B cell (primary cell): ENCODE results near the gene KCNC3. TPM values are rescaled to one million over a fixed set of nuclear protein-coding genes. Genes with fewer than 3 reads are reported as not detected.

ENCODE experiments used
- ATAC-seq: fragments of 200-7000 bp; cut with Tn5 transposase; one replicate; pipeline ENCODE4 v1.10.0; 2021; ENCODE audit warnings: low read depth, mild to moderate bottlenecking, moderate number of reproducible peaks, moderate library complexity
- CTCF ChIA-PET: fragments of 350-600 bp; sonication (Branson Sonifier 250); formaldehyde crosslinking; loops from one replicate; lab custom pipeline; 2021; ENCODE audit warnings: antibody characterized with exemption, inconsistent platforms; lab: Charles Lee
- POLR2A ChIA-PET: fragments of 350-600 bp; sonication (Branson Sonifier 250); formaldehyde crosslinking; loops from one replicate; lab custom pipeline; 2021; ENCODE audit warnings: antibody characterized with exemption; lab: Charles Lee
- DNase-seq: peaks from one replicate; pipeline ENCODE4 v3.0.0; 2013
- H2AFZ ChIP-seq: 2 replicates; pipeline ENCODE4 v1.6.1; 2012; ENCODE audit warnings: mild to moderate bottlenecking, low read depth, low read length; ENCODE audit not compliant: insufficient read depth, poor library complexity, severe bottlenecking
- H3K27ac ChIP-seq, 2 donors: 1 replicate in 1 of 2; 2 replicates in 1 of 2; pipeline ENCODE4 v1.5.1; 2012 to 2013; ENCODE audit warnings: low read length in 2 of 2, mild to moderate bottlenecking in 2 of 2, moderate library complexity in 1 of 2
- H3K27me3 ChIP-seq, 4 experiments: fragments of 200-600 bp in 1 of 4; sonication (generic) in 1 of 4; replicated peaks in 1 of 4; 1 replicate in 2 of 4; 2 replicates in 2 of 4; pipeline versions ENCODE4 v1.6.1 to v1.7.0; 2013 to 2016; ENCODE audit warnings: low read length in 3 of 4, mild to moderate bottlenecking in 2 of 4, mixed read lengths in 1 of 4, moderate library complexity in 1 of 4; ENCODE audit not compliant: insufficient read depth in 4 of 4, control insufficient read depth in 3 of 4; ENCODE audit errors: control extremely low read depth in 1 of 4
- H3K36me3 ChIP-seq, 2 experiments: replicated peaks in 1 of 2; 1 replicate in 1 of 2; 2 replicates in 1 of 2; pipeline versions ENCODE4 v1.6.1 to v1.7.1; 2013; ENCODE audit warnings: low read length in 1 of 2; ENCODE audit not compliant: insufficient read depth in 2 of 2, control insufficient read depth in 1 of 2; ENCODE audit errors: control extremely low read depth in 1 of 2, extremely low read depth in 1 of 2
- H3K4me1 ChIP-seq, 2 donors: fragments of 200-600 bp in 1 of 2; sonication (generic) in 1 of 2; 1 replicate in 1 of 2; 2 replicates in 1 of 2; pipeline versions ENCODE4 v1.5.1 to v1.6.1; 2013 to 2017; ENCODE audit warnings: low read length in 2 of 2; ENCODE audit not compliant: control insufficient read depth in 2 of 2, insufficient read depth in 2 of 2
- H3K4me2 ChIP-seq: replicated peaks from 2 replicates; pipeline ENCODE3; 2012; ENCODE audit warnings: mild to moderate bottlenecking, low read depth, low read length; ENCODE audit not compliant: poor library complexity, severe bottlenecking
- H3K4me3 ChIP-seq, 5 experiments: fragments of 200-600 bp in 1 of 5; sonication (generic) in 1 of 5; 1 replicate in 3 of 5; 2 replicates in 2 of 5; pipeline versions ENCODE4 v1.5.1 to v1.7.0; 2011 to 2016; ENCODE audit warnings: low read length in 4 of 5, mild to moderate bottlenecking in 4 of 5, low read depth in 2 of 5, control low read depth in 1 of 5, moderate library complexity in 1 of 5; ENCODE audit not compliant: insufficient read depth in 1 of 5; ENCODE audit errors: control extremely low read depth in 1 of 5, extremely low read depth in 1 of 5
- H3K79me2 ChIP-seq: fragments of 200-600 bp; sonication (generic); one replicate; pipeline ENCODE4 v1.6.0; 2016; ENCODE audit warnings: low read length; ENCODE audit not compliant: control insufficient read depth, insufficient read depth
- H3K9ac ChIP-seq: fragments of 200-600 bp; sonication (generic); 2 replicates; pipeline ENCODE4 v1.6.1; 2017; ENCODE audit warnings: mild to moderate bottlenecking, low read length, moderate library complexity
- H3K9me3 ChIP-seq, 3 donors: one replicate each; pipeline versions ENCODE4 v1.6.1 to v1.7.1; 2013; ENCODE audit warnings: low read length in 2 of 3; ENCODE audit not compliant: control insufficient read depth in 2 of 3, insufficient read depth in 1 of 3; ENCODE audit errors: control extremely low read depth in 1 of 3
- H4K20me1 ChIP-seq: 2 replicates; pipeline ENCODE4 v1.6.0; 2012; ENCODE audit warnings: mild to moderate bottlenecking, low read length; ENCODE audit not compliant: insufficient read depth, control insufficient read depth, poor library complexity, severe bottlenecking
- H3K27ac Mint-ChIP-seq: one replicate; pipeline ENCODE4 v1.8.0; 2021; ENCODE audit warnings: mixed read lengths
- H3K27me3 Mint-ChIP-seq: one replicate; pipeline ENCODE4 v1.8.0; 2021; ENCODE audit warnings: mixed read lengths
- H3K4me1 Mint-ChIP-seq: one replicate; pipeline ENCODE4 v1.8.0; 2021; ENCODE audit warnings: mixed read lengths
- H3K4me3 Mint-ChIP-seq: one replicate; pipeline ENCODE4 v1.8.0; 2021; ENCODE audit warnings: mixed read lengths
- H3K9me3 Mint-ChIP-seq: one replicate; pipeline ENCODE4 v1.8.0; 2022; ENCODE audit warnings: mixed read lengths; ENCODE audit not compliant: insufficient read depth
- EZH2 ChIP-seq: IDR thresholded peaks from 2 replicates; pipeline ENCODE4 v1.6.1; 2012; ENCODE audit warnings: borderline replicate concordance, low read depth, mild to moderate bottlenecking, moderate library complexity, low read length; ENCODE audit not compliant: insufficient read depth, poor library complexity, severe bottlenecking
- WGBS: methylation state at CpG from one replicate; pipeline ENCODE4 v1.1.5; 2013; ENCODE audit warnings: missing lambda C conversion rate; ENCODE audit not compliant: insufficient coverage; 5-methylcytosine and 5-hydroxymethylcytosine counted together
- intact Hi-C: fragments of 100-400 bp; cut with micrococcal nuclease; formaldehyde crosslinking; loops from one replicate; pipeline ENCODE4 v1.10.0; 2022
- polyA plus RNA-seq: library from polyadenylated mRNA; depleted of rRNA; stranded (reverse); fragments of >200 nt; gene quantifications from 2 replicates; pipeline ENCODE4 v1.2.3, GENCODE V29; 2012
- total RNA-seq, 2 donors: library from RNA; stranded (reverse); fragments of 120-200 nt in 1 of 2; gene quantifications; 1 replicate in 1 of 2; 2 replicates in 1 of 2; pipeline versions ENCODE4 v1.2.3 to v1.2.4, GENCODE V29; 2013 to 2022
- TF ChIP-seq, protein P1 (sequence below): fragments of 200-600 bp; IDR thresholded peaks from one replicate; pipeline ENCODE4 v1.8.0; 2022; ENCODE audit warnings: antibody characterized with exemption, mild to moderate bottlenecking

KCNC3 gene
- total and polyA plus RNA-seq, 2 donors (not counting 1 experiment from before 2014, with no cell fraction given) = 12.3 to 23.0 TPM

DNA sequence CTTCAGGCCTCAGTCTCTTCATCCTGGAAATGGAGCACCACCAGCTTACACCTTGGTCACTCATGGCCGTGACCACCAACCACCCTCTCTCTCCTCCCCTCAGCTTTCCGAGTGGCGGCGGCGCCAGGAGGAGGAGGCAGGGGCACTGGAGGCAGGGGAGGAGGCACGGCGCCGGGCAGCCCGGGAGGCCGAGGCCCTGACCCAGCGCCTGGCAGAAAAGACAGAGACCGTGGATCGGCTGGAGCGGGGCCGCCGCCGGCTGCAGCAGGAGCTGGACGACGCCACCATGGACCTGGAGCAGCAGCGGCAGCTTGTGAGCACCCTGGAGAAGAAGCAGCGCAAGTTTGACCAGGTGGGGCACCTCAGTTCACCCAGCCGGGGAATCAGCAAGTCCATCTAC is 47.7 kb downstream of the KCNC3 start:
- H3K27ac ChIP-seq = no peak overlapping the region
- H3K27me3 Mint-ChIP-seq = peaks cover 13% of the 10 kb centered on the region
- no peaks in the 10 kb centered on the region for H3K36me3 ChIP-seq
- no peaks in the 10 kb centered on the region for H3K4me1 ChIP-seq
- H3K9me3 Mint-ChIP-seq = peaks cover 4% of the 10 kb centered on the region
- H3K9me3 ChIP-seq = peaks cover 2 to 12% (median 12%) of the 10 kb centered on the region in 3 donors
- H4K20me1 ChIP-seq = no peaks in the 10 kb centered on the region
- H3K27ac Mint-ChIP-seq = no peak overlapping the region
- POLR2A ChIA-PET = no interaction called here
- no peaks in the 10 kb centered on the region for H3K79me2 ChIP-seq
- H3K9ac ChIP-seq = no peak overlapping the region
- intact Hi-C loops = no loop called here
- H3K4me2 ChIP-seq = no peak overlapping the region
- H3K27me3 ChIP-seq = peaks cover 0 to 4% (median 0%) of the 10 kb centered on the region in 4 experiments
- CTCF ChIA-PET = interaction anchor here (1.6 kb wide), 1 partner anchor 15 kb away, joined by 4 read pairs; no protein-coding TSS in a partner anchor
- no peak overlapping the region for H3K4me3 ChIP-seq
- no peak overlapping the region for H2AFZ ChIP-seq
- 92% methylated on average over 14 of the region's 22 CpGs for WGBS
- no peak overlapping the region for H3K4me3 Mint-ChIP-seq
- H3K4me1 Mint-ChIP-seq = no peaks in the 10 kb centered on the region
- ATAC-seq = no peak
- TF ChIP-seq EZH2 = no peak
- TF ChIP-seq, protein P1, sequence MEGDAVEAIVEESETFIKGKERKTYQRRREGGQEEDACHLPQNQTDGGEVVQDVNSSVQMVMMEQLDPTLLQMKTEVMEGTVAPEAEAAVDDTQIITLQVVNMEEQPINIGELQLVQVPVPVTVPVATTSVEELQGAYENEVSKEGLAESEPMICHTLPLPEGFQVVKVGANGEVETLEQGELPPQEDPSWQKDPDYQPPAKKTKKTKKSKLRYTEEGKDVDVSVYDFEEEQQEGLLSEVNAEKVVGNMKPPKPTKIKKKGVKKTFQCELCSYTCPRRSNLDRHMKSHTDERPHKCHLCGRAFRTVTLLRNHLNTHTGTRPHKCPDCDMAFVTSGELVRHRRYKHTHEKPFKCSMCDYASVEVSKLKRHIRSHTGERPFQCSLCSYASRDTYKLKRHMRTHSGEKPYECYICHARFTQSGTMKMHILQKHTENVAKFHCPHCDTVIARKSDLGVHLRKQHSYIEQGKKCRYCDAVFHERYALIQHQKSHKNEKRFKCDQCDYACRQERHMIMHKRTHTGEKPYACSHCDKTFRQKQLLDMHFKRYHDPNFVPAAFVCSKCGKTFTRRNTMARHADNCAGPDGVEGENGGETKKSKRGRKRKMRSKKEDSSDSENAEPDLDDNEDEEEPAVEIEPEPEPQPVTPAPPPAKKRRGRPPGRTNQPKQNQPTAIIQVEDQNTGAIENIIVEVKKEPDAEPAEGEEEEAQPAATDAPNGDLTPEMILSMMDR = no peak
- no peak for DNase-seq

DNA sequence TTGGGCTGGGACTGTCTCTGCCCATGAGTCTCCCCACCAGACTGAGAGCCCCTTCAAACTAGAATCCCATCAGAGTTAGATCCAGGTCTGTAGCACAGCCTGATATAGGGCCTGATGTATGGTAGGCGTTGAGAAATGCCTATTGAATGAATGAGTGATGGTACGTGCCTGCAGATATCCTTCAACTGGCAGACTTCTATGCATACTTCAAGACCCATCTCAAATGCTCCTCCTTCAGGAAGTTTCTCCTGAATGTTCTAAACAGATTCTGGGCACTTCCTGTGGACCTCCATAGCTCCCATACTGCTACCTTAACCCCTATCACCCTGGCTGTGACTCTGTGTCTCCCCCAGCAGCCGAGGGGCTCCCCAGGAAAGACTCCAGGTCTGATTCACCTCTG is 48.2 kb downstream of the KCNC3 start:
- H3K4me1 Mint-ChIP-seq = no peaks in the 10 kb centered on the region
- ChIA-PET CTCF (no interaction called here), POLR2A (interaction anchor here (0.6 kb wide), 1 partner anchor 40 kb away, joined by 5 read pairs; no protein-coding TSS in a partner anchor)
- no peak overlapping the region for H3K4me3 Mint-ChIP-seq
- Histone ChIP-seq H3K27me3 (peaks cover 0 to under 1% (median 0%) of the 10 kb centered on the region in 4 experiments), H3K9me3 (peaks cover 2 to 7% (median 7%) of the 10 kb centered on the region in 3 donors), H2AFZ (no peak overlapping the region), H4K20me1 (no peaks in the 10 kb centered on the region), H3K4me1 (no peaks in the 10 kb centered on the region), H3K27ac (no peak overlapping the region), H3K4me2 (no peak overlapping the region), H3K79me2 (no peaks in the 10 kb centered on the region), H3K4me3 (no peak overlapping the region), H3K36me3 (no peaks in the 10 kb centered on the region), H3K9ac (no peak overlapping the region)
- intact Hi-C loops = no loop called here
- H3K9me3 Mint-ChIP-seq = peaks cover 4% of the 10 kb centered on the region
- WGBS = no CpG with 5 or more reads among the region's 3 CpGs
- no peak overlapping the region for H3K27ac Mint-ChIP-seq
- ATAC-seq = no peak
- DNase-seq = no peak
- peaks cover 17% of the 10 kb centered on the region for H3K27me3 Mint-ChIP-seq
- no peak for TF ChIP-seq EZH2
- TF ChIP-seq, protein P1 = no peak
